Activated CD8-positive, alpha-beta T cell treated with anti-CD3 and anti-CD28 coated beads for 36 hours (primary cell): ENCODE results near the gene C4BPA. TPM values are rescaled to one million over a fixed set of nuclear protein-coding genes. Genes with fewer than 3 reads are reported as not detected.

Experiments used
- ATAC-seq: fragments of 200-7000 bp; cut with Tn5 transposase; one replicate; pipeline ENCODE4 v1.10.0; 2021; ENCODE audit warnings: mild to moderate bottlenecking, moderate library complexity
- CTCF ChIA-PET: fragments of 350-600 bp; sonication (Branson Sonifier 250); formaldehyde crosslinking; loops from one replicate; lab custom pipeline; 2021; ENCODE audit warnings: antibody characterized with exemption; lab: Charles Lee
- POLR2A ChIA-PET: fragments of 350-600 bp; sonication (Branson Sonifier 250); formaldehyde crosslinking; loops from one replicate; lab custom pipeline; 2021; ENCODE audit warnings: antibody characterized with exemption; lab: Charles Lee
- DNase-seq: peaks from one replicate; pipeline ENCODE4 v3.0.0-alpha.2; 2020
- H3K27ac Mint-ChIP-seq: one replicate; pipeline ENCODE4 v1.8.0; 2021; ENCODE audit warnings: mild to moderate bottlenecking, mixed read lengths
- H3K27me3 Mint-ChIP-seq: one replicate; pipeline ENCODE4 v1.8.0; 2021; ENCODE audit warnings: mixed read lengths
- H3K36me3 Mint-ChIP-seq: one replicate; pipeline ENCODE4 v1.8.0; 2021; ENCODE audit warnings: low read depth, mixed read lengths
- H3K4me1 Mint-ChIP-seq: one replicate; pipeline ENCODE4 v1.8.0; 2021; ENCODE audit warnings: low read depth, mixed read lengths
- H3K4me3 Mint-ChIP-seq: one replicate; pipeline ENCODE4 v1.8.0; 2021; ENCODE audit warnings: mild to moderate bottlenecking, moderate library complexity, mixed read lengths
- H3K9me3 Mint-ChIP-seq: one replicate; pipeline ENCODE4 v1.8.0; 2021; ENCODE audit warnings: mixed read lengths
- intact Hi-C: fragments of 100-400 bp; cut with micrococcal nuclease; formaldehyde crosslinking; loops from one replicate; pipeline ENCODE4 v1.10.0; 2022
- total RNA-seq, 2 experiments: library from RNA; stranded (reverse); gene quantifications; one replicate each; pipeline ENCODE4 v1.2.3, GENCODE V29; 2021
- TF ChIP-seq, protein P1 (sequence below): fragments of 200-600 bp; IDR thresholded peaks from one replicate; pipeline ENCODE4 v1.8.0; 2022; ENCODE audit warnings: antibody characterized with exemption, mild to moderate bottlenecking

C4BPA gene
- total RNA-seq, 2 experiments from 2014 or later = not detected

DNA sequence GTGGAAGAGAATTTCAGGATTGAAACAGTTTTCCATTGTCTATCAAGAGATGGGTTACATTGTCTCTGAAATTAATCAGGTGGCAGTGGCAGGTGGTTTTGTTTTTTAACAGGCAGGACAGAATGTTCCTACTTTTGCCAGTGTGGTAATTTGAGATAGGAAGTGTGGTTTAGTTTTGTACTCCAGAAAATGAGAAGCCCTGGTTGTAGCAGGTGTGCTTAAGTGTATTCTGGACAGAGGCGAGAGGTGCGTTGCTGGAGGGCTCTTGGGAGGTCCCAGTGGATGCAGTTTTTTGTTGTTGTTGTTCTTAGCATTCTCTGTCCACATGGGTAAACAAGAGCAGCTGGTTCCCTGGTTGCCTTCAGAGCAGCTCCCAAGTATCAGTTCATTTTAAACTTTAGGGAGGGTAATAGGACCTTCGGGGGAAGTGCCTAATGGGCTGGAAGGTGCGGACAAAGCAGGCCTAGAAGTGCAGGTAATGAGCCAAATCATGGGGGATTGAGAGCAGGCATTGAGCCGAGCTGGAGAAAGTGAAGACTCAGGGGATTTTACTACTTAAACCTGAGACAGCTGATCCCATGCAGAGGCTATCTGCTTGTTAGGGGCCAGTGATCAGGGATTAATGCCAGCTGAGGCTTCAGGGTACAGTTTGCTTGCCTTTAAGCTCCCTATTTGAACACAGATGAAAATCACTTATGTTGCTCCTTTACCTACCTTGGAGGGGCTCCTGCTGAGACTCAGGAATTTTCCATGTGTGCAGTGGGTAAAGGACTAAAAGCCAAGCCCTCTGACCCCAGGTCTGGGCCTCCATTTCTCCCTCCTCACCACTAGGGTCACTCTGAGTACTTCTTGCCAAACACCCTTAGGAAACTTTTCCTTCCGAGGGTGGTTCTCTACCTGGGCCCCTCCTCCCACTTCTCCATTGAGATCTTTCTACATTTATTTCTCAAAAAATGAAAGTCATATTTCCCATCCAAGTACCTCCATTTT lies 44.9 kb upstream of the C4BPA start:
- no peaks in the 10 kb centered on the region for H3K36me3 Mint-ChIP-seq
- ChIA-PET POLR2A (interaction anchor here (0.7 to 1.7 kb wide), 2 partner anchors 9 to 137 kb away, joined by 3 to 5 read pairs; no protein-coding TSS in a partner anchor), CTCF (interaction anchor here (0.7 to 4.7 kb wide), 3 partner anchors 10 to 12 kb away, joined by 3 to 25 read pairs (median 3); partner anchors contain the start of gene YOD1)
- no peaks in the 10 kb centered on the region for H3K9me3 Mint-ChIP-seq
- DNase-seq = no peak
- ATAC-seq = no peak
- intact Hi-C loops = no loop called here
- TF ChIP-seq, protein P1, sequence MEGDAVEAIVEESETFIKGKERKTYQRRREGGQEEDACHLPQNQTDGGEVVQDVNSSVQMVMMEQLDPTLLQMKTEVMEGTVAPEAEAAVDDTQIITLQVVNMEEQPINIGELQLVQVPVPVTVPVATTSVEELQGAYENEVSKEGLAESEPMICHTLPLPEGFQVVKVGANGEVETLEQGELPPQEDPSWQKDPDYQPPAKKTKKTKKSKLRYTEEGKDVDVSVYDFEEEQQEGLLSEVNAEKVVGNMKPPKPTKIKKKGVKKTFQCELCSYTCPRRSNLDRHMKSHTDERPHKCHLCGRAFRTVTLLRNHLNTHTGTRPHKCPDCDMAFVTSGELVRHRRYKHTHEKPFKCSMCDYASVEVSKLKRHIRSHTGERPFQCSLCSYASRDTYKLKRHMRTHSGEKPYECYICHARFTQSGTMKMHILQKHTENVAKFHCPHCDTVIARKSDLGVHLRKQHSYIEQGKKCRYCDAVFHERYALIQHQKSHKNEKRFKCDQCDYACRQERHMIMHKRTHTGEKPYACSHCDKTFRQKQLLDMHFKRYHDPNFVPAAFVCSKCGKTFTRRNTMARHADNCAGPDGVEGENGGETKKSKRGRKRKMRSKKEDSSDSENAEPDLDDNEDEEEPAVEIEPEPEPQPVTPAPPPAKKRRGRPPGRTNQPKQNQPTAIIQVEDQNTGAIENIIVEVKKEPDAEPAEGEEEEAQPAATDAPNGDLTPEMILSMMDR = no peak
- peaks cover 2% of the 10 kb centered on the region for H3K4me1 Mint-ChIP-seq
- H3K27ac Mint-ChIP-seq = no peak overlapping the region
- no peaks in the 10 kb centered on the region for H3K27me3 Mint-ChIP-seq
- H3K4me3 Mint-ChIP-seq = no peak overlapping the region

DNA sequence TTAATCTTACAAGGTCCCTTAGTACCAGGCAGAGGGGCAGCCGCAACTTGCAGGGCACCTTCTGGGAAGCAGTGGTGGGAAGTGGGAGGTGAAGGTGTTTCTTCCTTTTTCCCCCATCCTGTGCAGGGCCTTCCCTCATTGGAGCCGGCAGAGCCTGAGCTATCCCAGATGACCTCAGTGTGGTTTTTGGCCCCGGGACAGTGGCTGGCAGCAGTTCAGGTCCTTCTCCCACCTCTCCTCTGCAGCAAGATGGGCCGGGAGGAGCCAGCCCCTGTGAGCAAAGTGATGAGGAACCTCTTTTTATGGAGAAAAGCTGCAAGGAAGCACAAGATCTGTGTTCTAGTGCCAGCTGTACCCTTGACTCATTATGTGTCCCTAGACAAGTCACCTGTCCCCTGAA lies 44.2 kb upstream of the C4BPA start:
- intact Hi-C loops = no loop called here
- H3K27ac Mint-ChIP-seq = no peak overlapping the region

DNA sequence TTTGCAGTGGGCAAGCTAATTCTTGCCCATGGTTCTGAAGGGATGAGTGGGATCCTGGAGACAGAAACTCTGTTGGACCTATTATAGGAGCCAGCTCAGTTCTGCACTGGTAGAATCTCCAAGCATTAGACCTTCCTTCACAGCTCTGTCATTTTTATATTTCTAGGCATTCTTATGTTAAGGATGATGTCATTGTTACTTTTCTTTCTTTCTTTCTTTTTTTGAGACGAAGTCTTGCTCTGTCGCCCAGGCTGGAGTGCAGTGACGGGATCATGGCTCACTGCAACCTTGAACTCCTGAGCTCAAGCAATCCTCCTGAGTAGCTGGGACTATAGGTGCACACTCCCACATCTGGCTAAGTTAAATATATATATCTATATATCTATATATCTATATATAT lies 43.4 kb upstream of the C4BPA start:
- Mint-ChIP-seq H3K4me3 (no peak overlapping the region), H3K9me3 (no peaks in the 10 kb centered on the region), H3K36me3 (peaks cover 3% of the 10 kb centered on the region), H3K27me3 (no peaks in the 10 kb centered on the region), H3K27ac (no peak overlapping the region), H3K4me1 (no peaks in the 10 kb centered on the region)
- CTCF ChIA-PET = interaction anchor here (0.8 to 4.7 kb wide), 7 partner anchors 8 to 79 kb away, joined by 3 to 25 read pairs (median 3); partner anchors contain the start of genes PFKFB2 and YOD1
- TF ChIP-seq, protein P1 = no peak
- intact Hi-C loops = no loop called here
- POLR2A ChIA-PET = interaction anchor here (0.6 to 1.7 kb wide), 2 partner anchors 11 to 243 kb away, joined by 3 to 5 read pairs; no protein-coding TSS in a partner anchor
- ATAC-seq (no peak), DNase-seq (no peak)

More for the DNA sequence above, 44.2 kb upstream of the C4BPA start:
- no peaks in the 10 kb centered on the region for H3K36me3 Mint-ChIP-seq
- H3K4me1 Mint-ChIP-seq = no peaks in the 10 kb centered on the region
- CTCF ChIA-PET = interaction anchor here (0.8 to 4.7 kb wide), 6 partner anchors 9 to 55 kb away, joined by 3 to 25 read pairs (median 3); partner anchors contain the start of gene YOD1
- POLR2A ChIA-PET = interaction anchor here (0.6 to 1.7 kb wide), 3 partner anchors 10 to 243 kb away, joined by 3 to 5 read pairs (median 3); no protein-coding TSS in a partner anchor
- no peak for DNase-seq
- TF ChIP-seq, protein P1 = no peak
- no peaks in the 10 kb centered on the region for H3K27me3 Mint-ChIP-seq
- H3K4me3 Mint-ChIP-seq = no peak overlapping the region
- ATAC-seq = no peak
- no peaks in the 10 kb centered on the region for H3K9me3 Mint-ChIP-seq

DNA sequence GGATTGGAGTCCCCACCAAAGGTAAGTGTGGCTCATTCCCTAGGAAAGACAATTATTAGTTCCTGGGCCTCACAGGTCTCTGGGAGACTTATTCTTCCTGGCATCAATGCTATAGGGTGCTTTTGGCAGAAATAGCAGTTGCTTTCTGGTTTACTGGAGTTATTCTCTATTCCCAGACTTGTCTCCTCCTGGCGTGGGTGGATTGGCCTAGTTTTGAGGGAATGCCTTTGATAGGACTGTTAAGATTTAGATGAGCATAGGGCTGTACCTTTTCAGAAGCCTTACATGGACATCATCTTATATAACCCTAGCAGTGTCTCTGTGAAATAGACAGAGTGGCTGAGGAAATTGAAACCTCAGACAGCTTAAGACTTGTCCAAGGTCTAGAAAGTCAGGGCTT lies 42.0 kb upstream of the C4BPA start:
- H3K9me3 Mint-ChIP-seq = no peaks in the 10 kb centered on the region
- H3K27ac Mint-ChIP-seq = no peak overlapping the region
- CTCF ChIA-PET = interaction anchor here (1.1 to 4.7 kb wide), 3 partner anchors 9 to 13 kb away, joined by 3 to 25 read pairs (median 4); partner anchors contain the start of genes PFKFB2 and YOD1

More for the DNA sequence above, 42.0 kb upstream of the C4BPA start:
- ATAC-seq (no peak), DNase-seq (no peak)
- intact Hi-C loops = no loop called here
- TF ChIP-seq, protein P1 = no peak
- no peaks in the 10 kb centered on the region for H3K27me3 Mint-ChIP-seq
- no peak overlapping the region for H3K4me3 Mint-ChIP-seq
- peaks cover 4% of the 10 kb centered on the region for H3K36me3 Mint-ChIP-seq
- POLR2A ChIA-PET = interaction anchor here (0.7 to 1.0 kb wide), 2 partner anchors 9 to 13 kb away, joined by 3 read pairs; partner anchors contain the start of gene PFKFB2
- H3K4me1 Mint-ChIP-seq = no peaks in the 10 kb centered on the region
